NT2/D1 (cell line): Measurements from ENCODE around the gene MYH6.
"Not testable (repeated sequence)": the region's sequence is repeated elsewhere in the genome, so short reads cannot be mapped to it uniquely, and the experiment has no call there.

Source experiments
- DNase-seq: peaks from one replicate; pipeline ENCODE4 v3.0.0-alpha.2; 2011; ENCODE audit warnings: low read depth, low spot score
- H3K27me3 ChIP-seq: 2 replicates; pipeline ENCODE4 v1.6.0; 2011; ENCODE audit warnings: mild to moderate bottlenecking; ENCODE audit not compliant: insufficient read length, insufficient read depth
- H3K36me3 ChIP-seq: 2 replicates; pipeline ENCODE4 v1.6.1; 2011; ENCODE audit warnings: mild to moderate bottlenecking, low read length, mixed read lengths; ENCODE audit not compliant: insufficient read depth, insufficient read length
- H3K4me1 ChIP-seq: 2 replicates; pipeline ENCODE4 v1.5.1; 2011; ENCODE audit not compliant: insufficient read depth, insufficient read length
- H3K4me3 ChIP-seq: 2 replicates; pipeline ENCODE4 v1.5.1; 2011; ENCODE audit warnings: low read depth; ENCODE audit not compliant: insufficient read length
- H3K9ac ChIP-seq: 2 replicates; pipeline ENCODE4 v1.6.0; 2011; ENCODE audit warnings: low read depth; ENCODE audit not compliant: insufficient read length
- H3K9me3 ChIP-seq: 2 replicates; pipeline ENCODE4 v1.5.1; 2011; ENCODE audit warnings: mild to moderate bottlenecking, low read length; ENCODE audit not compliant: insufficient read depth
- SUZ12 ChIP-seq: IDR thresholded peaks from 2 replicates; pipeline ENCODE4 v1.6.1; 2011; ENCODE audit not compliant: insufficient read length, insufficient read depth; ENCODE audit errors: extremely low read depth
- YY1 ChIP-seq: IDR thresholded peaks from 2 replicates; pipeline ENCODE4 v1.6.1; 2011; ENCODE audit not compliant: insufficient read length, insufficient read depth
- ZNF274 ChIP-seq: IDR thresholded peaks from 2 replicates; pipeline ENCODE4 v1.6.1; 2011; ENCODE audit warnings: mild to moderate bottlenecking, low read depth, low read length

Gene MYH6

GRCh38 chr14:23433457-23433856, 25.4 kb upstream of the MYH6 start:
- Histone ChIP-seq H3K27me3 (no peaks in the 10 kb centered on the region), H3K4me3 (no peak overlapping the region), H3K4me1 (peaks cover 23% of the 10 kb centered on the region), H3K36me3 (no peaks in the 10 kb centered on the region), H3K9me3 (no peaks in the 10 kb centered on the region), H3K9ac (no peak overlapping the region)
- no peak for DNase-seq
- TF ChIP-seq ZNF274 (no peak), YY1 (no peak), SUZ12 (no peak)

- no peaks in the 10 kb centered on the region for H3K9me3 ChIP-seq
- no peak overlapping the region for H3K4me3 ChIP-seq
- DNase-seq, result no peak
- no peaks in the 10 kb centered on the region for H3K36me3 ChIP-seq
- H3K27me3 ChIP-seq, result no peaks in the 10 kb centered on the region
- H3K4me1 ChIP-seq, result peaks cover 23% of the 10 kb centered on the region
- no peak overlapping the region for H3K9ac ChIP-seq
- TF ChIP-seq YY1 (no peak), ZNF274 (no peak), SUZ12 (no peak)
Observed at GRCh38 chr14:23432946-23433345, 24.9 kb upstream of the MYH6 start.

GRCh38 chr14:23432102-23432925, 24.2 kb upstream of the MYH6 start:
- Histone ChIP-seq H3K9ac (no peak overlapping the region), H3K4me3 (no peak overlapping the region)

GRCh38 chr14:23431486-23431885, 23.4 kb upstream of the MYH6 start:
- no peaks in the 10 kb centered on the region for H3K27me3 ChIP-seq

More at GRCh38 chr14:23432102-23432925, 24.2 kb upstream of the MYH6 start:
- H3K36me3 ChIP-seq, result no peaks in the 10 kb centered on the region
- no peak for TF ChIP-seq ZNF274
- no peak for TF ChIP-seq SUZ12
- TF ChIP-seq YY1, result no peak
- no peaks in the 10 kb centered on the region for H3K27me3 ChIP-seq
- H3K9me3 ChIP-seq, result no peaks in the 10 kb centered on the region
- peaks cover 23% of the 10 kb centered on the region for H3K4me1 ChIP-seq
- no peak for DNase-seq

GRCh38 chr14:23430723-23431085, 22.6 kb upstream of the MYH6 start:
- no peak overlapping the region for H3K9ac ChIP-seq
- no peak for DNase-seq
- no peak for TF ChIP-seq YY1
- no peak for TF ChIP-seq SUZ12
- TF ChIP-seq ZNF274, result no peak

More at GRCh38 chr14:23431486-23431885, 23.4 kb upstream of the MYH6 start:
- TF ChIP-seq SUZ12 (no peak), ZNF274 (no peak), YY1 (no peak)
- no peak overlapping the region for H3K4me3 ChIP-seq
- no peak for DNase-seq
- H3K9me3 ChIP-seq, result no peaks in the 10 kb centered on the region
- peaks cover 16% of the 10 kb centered on the region for H3K4me1 ChIP-seq
- no peaks in the 10 kb centered on the region for H3K36me3 ChIP-seq
- no peak overlapping the region for H3K9ac ChIP-seq

GRCh38 chr14:23430016-23430722, 22.1 kb upstream of the MYH6 start:
- TF ChIP-seq YY1, result no peak
- no peak for TF ChIP-seq ZNF274
- no peak for TF ChIP-seq SUZ12
- no peaks in the 10 kb centered on the region for H3K9me3 ChIP-seq
- H3K9ac ChIP-seq, result no peak overlapping the region
- no peak for DNase-seq
- peaks cover 6% of the 10 kb centered on the region for H3K4me1 ChIP-seq
- H3K36me3 ChIP-seq, result no peaks in the 10 kb centered on the region
- no peak overlapping the region for H3K4me3 ChIP-seq
- no peaks in the 10 kb centered on the region for H3K27me3 ChIP-seq

More at GRCh38 chr14:23430723-23431085, 22.6 kb upstream of the MYH6 start:
- Histone ChIP-seq H3K4me3 (no peak overlapping the region), H3K36me3 (no peaks in the 10 kb centered on the region), H3K9me3 (no peaks in the 10 kb centered on the region), H3K4me1 (peaks cover 10% of the 10 kb centered on the region), H3K27me3 (no peaks in the 10 kb centered on the region)

- Histone ChIP-seq H3K27me3 (no peaks in the 10 kb centered on the region), H3K36me3 (no peaks in the 10 kb centered on the region), H3K9ac (no peak overlapping the region), H3K4me1 (peaks cover 4% of the 10 kb centered on the region), H3K9me3 (no peaks in the 10 kb centered on the region), H3K4me3 (no peak overlapping the region)
- DNase-seq, result no peak
- no peak for TF ChIP-seq SUZ12
- no peak for TF ChIP-seq YY1
- no peak for TF ChIP-seq ZNF274
Observed at GRCh38 chr14:23428686-23429495, 20.8 kb upstream of the MYH6 start.

GRCh38 chr14:23425798-23426197, 17.7 kb upstream of the MYH6 start:
- DNase-seq, H3K4me1 ChIP-seq, H3K27me3 ChIP-seq, H3K4me3 ChIP-seq, H3K36me3 ChIP-seq, H3K9ac ChIP-seq, H3K9me3 ChIP-seq: not testable (repeated sequence)
